K562 (cell line): ENCODE results near the gene HSPA5. TPM values are rescaled to one million over a fixed set of nuclear protein-coding genes. Genes with fewer than 3 reads are reported as not detected.

Experiments
- ARID2 ChIP-seq: fragments of 450-650 bp; IDR thresholded peaks from 2 replicates; pipeline ENCODE4 v1.6.1; 2017; ENCODE audit warnings: antibody characterized with exemption, mild to moderate bottlenecking
- BRCA1 ChIP-seq, 2 experiments: fragments of 450-650 bp in 1 of 2; sonication (generic) in 1 of 2; formaldehyde crosslinking in 1 of 2; IDR thresholded peaks; 2 replicates each; pipeline versions ENCODE4 v1.5.0 to v1.6.1; 2017 to 2020; ENCODE audit warnings: mild to moderate bottlenecking in 1 of 2, missing genetic modification reagents in 1 of 2
- BRD9 ChIP-seq: fragments of 450-650 bp; IDR thresholded peaks from 2 replicates; pipeline ENCODE4 v1.6.1; 2018; ENCODE audit warnings: low read depth; ENCODE audit not compliant: partially characterized antibody
- CREBBP ChIP-seq: IDR thresholded peaks from one replicate; pipeline ENCODE4 v1.6.1; 2012; ENCODE audit warnings: low read depth, mild to moderate bottlenecking, control low read depth, inconsistent platforms, low read length
- DACH1 ChIP-seq: fragments of 450-650 bp; IDR thresholded peaks from 2 replicates; pipeline ENCODE4 v1.6.1; 2018; ENCODE audit not compliant: partially characterized antibody
- IRF9 ChIP-seq: fragments of 450-650 bp; IDR thresholded peaks from 2 replicates; pipeline ENCODE4 v1.6.1; 2016; ENCODE audit warnings: missing biosample characterization, missing genetic modification characterization
- KLF10 ChIP-seq: fragments of 250-450 bp; sonication (Bioruptor Pico); IDR thresholded peaks from 2 replicates; pipeline ENCODE4 v1.6.1; 2021; ENCODE audit warnings: matching md5 sums
- MTA1 ChIP-seq: fragments of 450-650 bp; IDR thresholded peaks from 2 replicates; pipeline ENCODE4 v1.6.1; 2017; ENCODE audit warnings: borderline replicate concordance
- NCOA6 ChIP-seq: fragments of 450-650 bp; IDR thresholded peaks from 2 replicates; pipeline ENCODE4 v1.6.1; 2017; ENCODE audit warnings: mild to moderate bottlenecking
- NKRF ChIP-seq: fragments of 450-650 bp; IDR thresholded peaks from 2 replicates; pipeline ENCODE4 v1.6.1; 2016; ENCODE audit warnings: borderline replicate concordance
- NR2F6 ChIP-seq: fragments of 450-650 bp; formaldehyde crosslinking; IDR thresholded peaks from 2 replicates; pipeline ENCODE4 v1.4.0; 2020; ENCODE audit warnings: mild to moderate bottlenecking
- PHB2 ChIP-seq: fragments of 450-650 bp; IDR thresholded peaks from 2 replicates; pipeline ENCODE4 v1.6.1; 2017; ENCODE audit warnings: low read depth
- RB1 ChIP-seq: fragments of 450-650 bp; IDR thresholded peaks from 2 replicates; pipeline ENCODE4 v1.6.1; 2017; ENCODE audit warnings: low read depth, mild to moderate bottlenecking
- SMARCA4 ChIP-seq: fragments of 450-650 bp; IDR thresholded peaks from 2 replicates; pipeline ENCODE4 v1.6.1; 2016
- SP1 ChIP-seq: sonication (generic); formaldehyde crosslinking; IDR thresholded peaks from 2 replicates; pipeline ENCODE4 v1.8.1; 2022; ENCODE audit warnings: mild to moderate bottlenecking, missing genetic modification reagents
- SPI1 ChIP-seq: IDR thresholded peaks from 2 replicates; pipeline ENCODE4 v1.6.1; 2011; ENCODE audit warnings: low read depth, low read length, control low read depth, borderline replicate concordance
- TEAD4 ChIP-seq, 2 experiments: sonication (generic) in 1 of 2; formaldehyde crosslinking in 1 of 2; IDR thresholded peaks; 2 replicates each; pipeline versions ENCODE4 v1.6.1 to v1.8.0; 2012 to 2022; ENCODE audit warnings: borderline replicate concordance in 1 of 2, inconsistent platforms in 1 of 2, low read length in 1 of 2, mild to moderate bottlenecking in 1 of 2, missing genetic modification reagents in 1 of 2
- THRA ChIP-seq: fragments of 450-650 bp; IDR thresholded peaks from 2 replicates; pipeline ENCODE4 v1.6.1; 2017; ENCODE audit warnings: mild to moderate bottlenecking, moderate library complexity
- ZFX ChIP-seq: sonication (generic); formaldehyde crosslinking; IDR thresholded peaks from 2 replicates; pipeline ENCODE4 v1.8.0; 2022; ENCODE audit warnings: mild to moderate bottlenecking, missing genetic modification reagents, moderate library complexity
- ZNF444 ChIP-seq: fragments of 250-450 bp; sonication (Bioruptor Pico); IDR thresholded peaks from 2 replicates; pipeline ENCODE4 v1.4.0; 2020; ENCODE audit warnings: mild to moderate bottlenecking, moderate library complexity
- ZNF511 ChIP-seq: sonication (generic); formaldehyde crosslinking; IDR thresholded peaks from 2 replicates; pipeline ENCODE4 v1.8.0; 2022; ENCODE audit warnings: mild to moderate bottlenecking, missing genetic modification reagents
- ZNF644 ChIP-seq: fragments of 200-800 bp; sonication (Bioruptor generic); IDR thresholded peaks from 2 replicates; pipeline ENCODE4 v1.6.1; 2016; ENCODE audit warnings: low read depth, missing genetic modification characterization, missing compliant biosample characterization
- ZNF717 ChIP-seq: fragments of 250-450 bp; sonication (Bioruptor Pico); IDR thresholded peaks from 2 replicates; pipeline ENCODE4 v1.5.0; 2021
- ZNF785 ChIP-seq: fragments of 250-450 bp; sonication (Bioruptor Pico); IDR thresholded peaks from 2 replicates; pipeline ENCODE4 v1.4.0; 2020; ENCODE audit warnings: mild to moderate bottlenecking
- polyA plus RNA-seq, 8 experiments: library from polyadenylated mRNA; depleted of rRNA in 4 of 8; stranded (reverse) in 5 of 8; unstranded in 3 of 8; fragments of >200 nt; fragmentation: Nextera tagmentation in 2 of 8; fragmentation: Illumina TruSeq in 1 of 8; extraction: Ambion mirVana in 2 of 8; extraction: Trizol in 1 of 8; gene quantifications; 2 replicates each; pipeline versions ENCODE4 v1.2.1 to v1.2.3, GENCODE V29; 2011 to 2014; ENCODE audit warnings: inconsistent platforms in 1 of 8, missing spikeins in 1 of 8
- total RNA-seq, 7 experiments: library from RNA; depleted of rRNA in 6 of 7; stranded (reverse); fragments of >200 nt in 6 of 7; fragmentation: Illumina TruSeq in 2 of 7; extraction: Trizol in 2 of 7; gene quantifications; 2 replicates each; pipeline versions ENCODE4 v1.2.1 to v1.2.3, GENCODE V29; 2011 to 2021; ENCODE audit warnings: low replicate concordance in 1 of 7
- TF ChIP-seq, protein P1 (sequence below): conservative IDR thresholded peaks from 2 replicates; pipeline ENCODE4 v1.6.1; 2011; ENCODE audit warnings: low read depth, mild to moderate bottlenecking, low read length; ENCODE audit not compliant: control insufficient read depth

Gene HSPA5
- total and polyA plus RNA-seq, 9 of the 15 experiments (the other 6 are each of a cell fraction or from before 2014, with no cell fraction given): 48.0 to 265 (median 113) TPM

DNA sequence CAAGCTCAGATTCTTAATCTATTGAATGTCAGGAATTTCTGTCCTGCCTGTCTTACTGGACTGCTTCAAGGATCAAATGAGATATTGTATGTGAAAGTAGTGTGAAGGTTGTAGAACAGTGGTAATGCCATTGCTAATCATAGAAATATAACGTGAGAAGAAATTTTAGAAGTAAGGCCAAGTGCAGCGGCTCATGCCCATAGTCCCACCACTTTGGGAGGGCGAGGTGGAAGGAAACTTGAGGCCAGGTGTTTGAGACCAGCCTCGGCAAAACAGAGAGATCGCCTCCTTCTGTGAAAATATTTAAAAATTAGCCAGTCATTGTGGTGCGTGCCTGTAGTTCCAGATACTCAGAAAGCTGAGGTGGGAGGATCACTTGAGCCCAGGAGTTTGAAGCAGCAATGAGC, 5.1 kb upstream of the HSPA5 start (continued):
- TF ChIP-seq TEAD4 (IDR thresholded peaks at IDR 0.05; ENCODE audit: low read length) (peak; percentile 80), TEAD4 (CRISPR knock-in tag; IDR thresholded peaks at IDR 0.05; ENCODE audit: borderline replicate concordance) (no peak), ZNF444 (CRISPR knock-in tag) (no peak), SPI1 (no peak), ZNF717 (no peak), NR2F6 (CRISPR knock-in tag) (no peak), RB1 (no peak), KLF10 (no peak), SP1 (CRISPR knock-in tag) (no peak), ZFX (CRISPR knock-in tag) (no peak), NCOA6 (no peak), NKRF (no peak), PHB2 (no peak), SMARCA4 (peak; percentile 90), ARID2 (no peak), ZNF644 (tag) (peak; percentile 63; the same call in 1 of the 2 replicates), ZNF785 (CRISPR knock-in tag) (no peak), BRD9 (peak; percentile 55), ZNF511 (CRISPR knock-in tag) (no peak), BRCA1 (IDR thresholded peaks at IDR 0.05) (no peak), BRCA1 (CRISPR knock-in tag; IDR thresholded peaks at IDR 0.05) (no peak), CREBBP (no peak), IRF9 (tag) (no peak), DACH1 (no peak), THRA (no peak), MTA1 (no peak)
- TF ChIP-seq, protein P1, sequence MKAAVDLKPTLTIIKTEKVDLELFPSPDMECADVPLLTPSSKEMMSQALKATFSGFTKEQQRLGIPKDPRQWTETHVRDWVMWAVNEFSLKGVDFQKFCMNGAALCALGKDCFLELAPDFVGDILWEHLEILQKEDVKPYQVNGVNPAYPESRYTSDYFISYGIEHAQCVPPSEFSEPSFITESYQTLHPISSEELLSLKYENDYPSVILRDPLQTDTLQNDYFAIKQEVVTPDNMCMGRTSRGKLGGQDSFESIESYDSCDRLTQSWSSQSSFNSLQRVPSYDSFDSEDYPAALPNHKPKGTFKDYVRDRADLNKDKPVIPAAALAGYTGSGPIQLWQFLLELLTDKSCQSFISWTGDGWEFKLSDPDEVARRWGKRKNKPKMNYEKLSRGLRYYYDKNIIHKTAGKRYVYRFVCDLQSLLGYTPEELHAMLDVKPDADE: no peak
